ENCODE measurements around the gene PTPRQ. TPM values are rescaled to one million over a fixed set of nuclear protein-coding genes. Genes with fewer than 3 reads are reported as not detected.

PTPRQ gene
- polyA plus RNA-seq, 1 donor (not counting 4 experiments of a cell fraction or from before 2014, with no cell fraction given) = 0.01 TPM

- FAIRE-seq (no peak), DNase-seq (ENCODE audit: low read depth, low spot score) (no peak)
- Histone ChIP-seq H4K20me1 (ENCODE audit: control insufficient read depth, extremely low read depth, insufficient read depth, low read length) (no peaks in the 10 kb centered on the region), H2AFZ (ENCODE audit: control insufficient read depth, low read length) (no peak overlapping the region), H3K4me2 (ENCODE audit: control insufficient read depth, extremely low read depth, insufficient read depth, low read depth, low read length) (no peak overlapping the region), H3K9me1 (ENCODE audit: control insufficient read depth, extremely low read depth, insufficient read depth, low read length) (no peaks in the 10 kb centered on the region), H3K79me2 (ENCODE audit: control insufficient read depth, insufficient read depth, low read length) (no peaks in the 10 kb centered on the region), H3K36me3 (ENCODE audit: control insufficient read depth in 2 of 2, extremely low read depth in 1 of 2, insufficient read depth in 2 of 2, low read length in 2 of 2) (no peaks in the 10 kb centered on the region), H3K9ac (ENCODE audit: control insufficient read depth, extremely low read depth, insufficient read depth, low read length) (no peak overlapping the region), H3K4me1 (ENCODE audit: control insufficient read depth, extremely low read depth, insufficient read depth, low read length) (no peaks in the 10 kb centered on the region), H3K27me3 (ENCODE audit: control insufficient read depth, extremely low read depth, insufficient read depth, low read length) (no peaks in the 10 kb centered on the region), H3K27ac (ENCODE audit: control insufficient read depth, insufficient read depth, low read length) (no peak overlapping the region), H3K4me3 (ENCODE audit: control insufficient read depth in 2 of 3, extremely low read depth in 1 of 3, insufficient read depth in 2 of 3, low read depth in 1 of 3, low read length in 3 of 3) (no peak overlapping the region), H3K9me3 (ENCODE audit: control insufficient read depth, low read depth, low read length) (no peaks in the 10 kb centered on the region)
- no peak for TF ChIP-seq EZH2 (IDR thresholded peaks at IDR 0.05; ENCODE audit: low read length)
- TF ChIP-seq CTCF (optimal IDR thresholded peaks at IDR 0.05 in 1 of 3, IDR thresholded peaks at IDR 0.05 in 1 of 3, conservative IDR thresholded peaks at IDR 0.05 in 1 of 3; ENCODE audit: extremely low read depth in 1 of 3, insufficient read depth in 2 of 3, low read length in 3 of 3) = no peak
- dilution Hi-C loops (cut with MboI; ENCODE audit: extremely low pct_ligation_motif_present, low sequenced_read_pairs) = no loop called here
Observed at GRCh38 chr12:80484746-80485145, 40.7 kb downstream of the PTPRQ start.

- no peak overlapping the region for H3K27ac ChIP-seq (ENCODE audit: control insufficient read depth, insufficient read depth, low read length)
- H3K79me2 ChIP-seq (ENCODE audit: control insufficient read depth, insufficient read depth, low read length) = no peaks in the 10 kb centered on the region
- no peaks in the 10 kb centered on the region for H3K36me3 ChIP-seq (ENCODE audit: control insufficient read depth in 2 of 2, extremely low read depth in 1 of 2, insufficient read depth in 2 of 2, low read length in 2 of 2)
- DNase-seq (ENCODE audit: low read depth, low spot score) (no peak), FAIRE-seq (no peak)
- no peaks in the 10 kb centered on the region for H3K9me3 ChIP-seq (ENCODE audit: control insufficient read depth, low read depth, low read length)
- no peaks in the 10 kb centered on the region for H3K27me3 ChIP-seq (ENCODE audit: control insufficient read depth, extremely low read depth, insufficient read depth, low read length)
- no peak overlapping the region for H2AFZ ChIP-seq (ENCODE audit: control insufficient read depth, low read length)
- no peak for TF ChIP-seq EZH2 (IDR thresholded peaks at IDR 0.05; ENCODE audit: low read length)
- dilution Hi-C loops (cut with MboI; ENCODE audit: extremely low pct_ligation_motif_present, low sequenced_read_pairs) = no loop called here
- no peak overlapping the region for H3K4me2 ChIP-seq (ENCODE audit: control insufficient read depth, extremely low read depth, insufficient read depth, low read depth, low read length)
- H4K20me1 ChIP-seq (ENCODE audit: control insufficient read depth, extremely low read depth, insufficient read depth, low read length) = no peaks in the 10 kb centered on the region
- no peak overlapping the region for H3K9ac ChIP-seq (ENCODE audit: control insufficient read depth, extremely low read depth, insufficient read depth, low read length)
- H3K9me1 ChIP-seq (ENCODE audit: control insufficient read depth, extremely low read depth, insufficient read depth, low read length) = no peaks in the 10 kb centered on the region
- H3K4me1 ChIP-seq (ENCODE audit: control insufficient read depth, extremely low read depth, insufficient read depth, low read length) = no peaks in the 10 kb centered on the region
- H3K4me3 ChIP-seq (ENCODE audit: control insufficient read depth in 2 of 3, extremely low read depth in 1 of 3, insufficient read depth in 2 of 3, low read depth in 1 of 3, low read length in 3 of 3) = no peak overlapping the region
Observed at GRCh38 chr12:80485222-80485987, 41.4 kb downstream of the PTPRQ start.

Data from keratinocyte (primary cell).